HG03175 (cell line): ENCODE data around the gene DGKB.
"Not testable (repeated sequence)": the region's sequence is repeated elsewhere in the genome, so short reads cannot be mapped to it uniquely, and the experiment has no call there.

Experiments used
- ATAC-seq: cut with Tn5 transposase; IDR thresholded peaks from one replicate; pipeline ENCODE4 v1.9.1; 2021; ENCODE audit warnings: mild to moderate bottlenecking, moderate library complexity; ENCODE audit not compliant: unreplicated experiment

Gene DGKB

GRCh38 chr7:14487701-14488395 lies 414.7 kb downstream of the DGKB start:
- ATAC-seq = no peak

- no peak for ATAC-seq
Observed at GRCh38 chr7:14483663-14484062, 418.9 kb downstream of the DGKB start.

DNA sequence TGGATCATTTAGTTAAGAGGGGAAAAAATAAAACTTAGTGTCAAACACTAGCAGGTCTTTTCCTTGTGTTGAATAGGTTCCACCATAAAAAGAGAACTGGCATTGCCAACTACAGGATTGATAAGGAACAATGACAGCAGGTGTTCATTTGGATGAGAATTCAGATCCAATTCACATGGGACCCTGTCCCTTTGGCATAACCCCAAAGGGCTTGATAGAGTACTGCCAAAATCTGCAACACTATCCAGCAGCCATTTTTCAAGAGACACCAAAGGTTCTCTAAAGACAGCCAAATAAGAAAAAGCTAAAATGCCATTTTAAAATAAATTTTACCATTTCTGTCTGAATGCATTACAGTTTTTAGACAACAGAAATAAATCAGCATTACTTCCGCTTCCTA lies 422.3 kb downstream of the DGKB start:
- ATAC-seq = no peak

- ATAC-seq = no peak
Observed at GRCh38 chr7:14478834-14479510, 423.6 kb downstream of the DGKB start.

- not testable (repeated sequence) for ATAC-seq
Observed at GRCh38 chr7:14461716-14462115, 440.8 kb downstream of the DGKB start.

GRCh38 chr7:14458846-14459245 lies 443.7 kb downstream of the DGKB start:
- ATAC-seq = not testable (repeated sequence)

DNA sequence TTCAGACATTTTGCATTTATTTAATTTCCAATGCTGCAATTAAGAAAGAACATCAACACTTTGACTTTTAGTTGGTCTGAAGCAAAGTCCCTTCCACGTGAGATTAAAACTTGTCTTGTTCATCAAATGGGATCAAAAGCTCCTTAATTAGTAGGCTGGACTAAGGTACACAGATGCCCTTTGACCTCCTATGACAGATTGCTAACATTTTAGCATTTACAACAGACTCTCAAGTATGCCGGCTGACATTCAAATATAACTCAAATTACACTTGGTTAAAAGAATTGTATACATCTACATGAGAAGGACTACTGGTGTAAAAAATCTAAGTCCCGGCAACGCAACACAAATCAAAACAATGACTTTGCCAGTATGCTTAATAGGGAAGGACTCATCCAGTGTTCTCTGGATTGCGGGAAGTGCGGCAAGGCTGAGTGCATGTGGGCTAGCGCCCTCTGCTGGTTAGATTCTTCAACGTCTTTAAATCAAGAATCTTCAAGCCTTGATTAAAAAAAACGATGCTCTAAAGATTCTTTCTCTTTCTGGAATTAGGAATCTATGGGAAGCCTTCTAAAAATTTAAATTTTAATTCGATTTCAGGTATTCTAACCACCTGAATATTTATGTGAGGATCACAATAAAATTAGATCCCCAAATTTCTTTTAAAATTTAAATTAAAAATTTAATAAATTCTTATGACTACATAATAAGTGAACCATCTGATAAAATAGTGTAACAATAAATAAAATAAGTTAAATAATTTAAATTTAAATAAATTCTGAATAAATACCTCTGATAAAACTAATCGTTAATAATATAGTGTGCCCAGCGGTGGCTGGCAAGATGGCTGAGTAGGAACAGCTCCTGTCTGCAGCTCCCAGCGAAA lies 444.7 kb downstream of the DGKB start:
- peak; percentile 60 for ATAC-seq

DNA sequence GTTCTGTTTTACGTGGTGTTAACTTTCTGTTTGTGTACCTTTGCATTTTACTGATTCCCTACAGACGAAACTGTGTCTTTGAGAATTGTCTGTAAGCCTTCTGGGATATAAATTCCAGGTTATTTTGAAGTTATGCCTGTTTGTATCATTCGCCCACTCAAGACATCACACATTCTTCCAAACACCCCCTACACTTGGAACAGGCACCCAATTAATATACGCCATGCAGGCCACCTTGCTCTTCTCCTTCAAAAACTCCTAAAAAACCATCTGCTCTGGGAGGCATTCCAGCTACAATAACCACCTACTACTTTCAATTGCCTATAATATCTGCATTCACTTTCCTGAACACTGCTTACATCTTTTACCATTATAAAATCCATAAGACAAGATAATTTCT lies 453.3 kb downstream of the DGKB start:
- no peak for ATAC-seq

- no peak for ATAC-seq
Observed at GRCh38 chr7:14446829-14447228, 455.7 kb downstream of the DGKB start.

GRCh38 chr7:14446219-14446618 lies 456.3 kb downstream of the DGKB start:
- ATAC-seq = no peak

GRCh38 chr7:14438366-14438765 lies 464.2 kb downstream of the DGKB start:
- ATAC-seq = no peak

- ATAC-seq = no peak
Observed at GRCh38 chr7:14436878-14437277, 465.7 kb downstream of the DGKB start.

GRCh38 chr7:14432924-14433323 lies 469.6 kb downstream of the DGKB start:
- ATAC-seq = no peak

DNA sequence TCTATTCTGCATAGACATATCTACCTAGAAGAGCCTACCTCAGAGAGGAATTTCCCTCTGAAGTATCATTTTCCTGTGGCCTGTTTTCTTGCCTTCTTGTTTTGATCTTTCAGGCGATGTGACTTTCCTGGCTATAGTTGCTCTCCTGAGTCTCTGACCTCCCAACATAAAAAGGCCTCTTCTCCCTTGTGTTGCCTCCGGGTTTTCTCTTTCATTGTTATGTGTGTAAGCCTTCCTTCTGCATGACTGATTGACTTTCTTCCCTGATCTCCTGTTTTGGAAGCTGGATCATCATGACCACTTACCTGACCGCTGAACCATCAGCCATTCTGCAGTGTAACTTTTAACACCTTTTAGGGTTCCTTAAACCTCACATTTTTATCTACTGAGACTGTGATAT lies 471.6 kb downstream of the DGKB start:
- no peak for ATAC-seq

GRCh38 chr7:14425559-14425958 lies 477.0 kb downstream of the DGKB start:
- ATAC-seq = no peak

DNA sequence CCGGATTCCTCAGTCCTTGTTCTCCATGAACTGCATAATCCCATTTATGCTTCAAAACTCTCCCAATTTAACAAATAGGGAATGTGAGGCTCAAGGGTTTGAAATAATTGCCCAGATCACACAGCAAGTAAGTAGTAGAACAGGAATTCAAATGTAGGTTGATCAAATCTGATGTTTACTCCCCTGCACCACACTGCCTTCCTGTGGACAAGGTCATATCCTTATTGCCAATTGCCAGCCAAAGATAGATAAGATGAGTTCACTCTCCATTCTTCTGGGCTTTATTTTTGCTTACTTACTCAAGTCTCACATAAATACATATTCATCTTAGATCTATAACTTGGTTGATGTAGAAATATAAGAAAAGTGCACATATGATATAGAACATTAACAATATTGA lies 477.9 kb downstream of the DGKB start:
- ATAC-seq = no peak

- ATAC-seq = no peak
Observed at GRCh38 chr7:14420768-14421167, 481.8 kb downstream of the DGKB start.

DNA sequence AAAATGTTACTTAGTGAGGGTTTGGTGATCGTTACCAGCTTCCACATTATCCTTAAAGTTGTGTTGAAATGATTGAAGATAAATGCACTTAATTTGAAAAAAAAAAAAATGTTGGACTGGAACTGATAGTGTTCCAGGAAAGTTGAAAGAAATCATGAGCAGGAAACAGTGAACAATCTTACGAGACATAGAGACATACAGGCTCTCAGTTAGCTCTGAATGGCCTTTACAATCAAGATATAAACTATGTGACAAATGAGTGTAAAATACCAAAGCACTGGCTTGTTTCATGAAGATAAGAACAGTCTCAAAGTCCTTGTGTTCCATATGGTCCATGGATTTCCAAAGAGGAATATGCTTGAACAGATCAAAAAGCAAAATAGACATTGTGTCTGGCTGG lies 483.0 kb downstream of the DGKB start:
- ATAC-seq = no peak

GRCh38 chr7:14418633-14419032 lies 483.9 kb downstream of the DGKB start:
- no peak for ATAC-seq

- ATAC-seq = no peak
Observed at GRCh38 chr7:14414274-14414986, 488.1 kb downstream of the DGKB start.
